NCI-H2107 (cell line): Measurements from ENCODE around the gene CHST12.
"Not testable (repeated sequence)": the region's sequence is repeated elsewhere in the genome, so short reads cannot be mapped to it uniquely, and the experiment has no call there.

ENCODE experiments used
- DNase-seq: peaks from one replicate; lab custom pipeline; 2025; lab: John Stamatoyannopoulos, UW

Gene CHST12

DNA sequence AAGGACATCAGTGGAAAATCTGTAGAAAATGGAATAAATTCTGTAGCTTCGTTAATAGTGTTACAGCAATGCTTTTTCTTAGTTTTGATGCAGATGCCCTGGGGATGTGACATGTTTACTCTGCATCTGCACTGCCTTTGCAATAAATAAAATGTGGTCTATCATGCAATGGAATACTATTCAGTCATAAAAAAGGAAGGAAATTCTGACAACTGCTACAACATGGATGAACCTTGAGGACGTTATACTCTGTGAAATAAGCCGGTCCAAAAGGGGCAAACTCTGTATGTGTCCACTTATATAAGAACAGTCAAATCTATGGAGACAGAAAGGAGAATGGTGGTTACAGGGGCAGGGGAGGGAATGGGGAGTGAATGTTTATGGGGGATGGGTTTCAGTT lies 59.3 kb downstream of the CHST12 start:
- no peak for DNase-seq

DNA sequence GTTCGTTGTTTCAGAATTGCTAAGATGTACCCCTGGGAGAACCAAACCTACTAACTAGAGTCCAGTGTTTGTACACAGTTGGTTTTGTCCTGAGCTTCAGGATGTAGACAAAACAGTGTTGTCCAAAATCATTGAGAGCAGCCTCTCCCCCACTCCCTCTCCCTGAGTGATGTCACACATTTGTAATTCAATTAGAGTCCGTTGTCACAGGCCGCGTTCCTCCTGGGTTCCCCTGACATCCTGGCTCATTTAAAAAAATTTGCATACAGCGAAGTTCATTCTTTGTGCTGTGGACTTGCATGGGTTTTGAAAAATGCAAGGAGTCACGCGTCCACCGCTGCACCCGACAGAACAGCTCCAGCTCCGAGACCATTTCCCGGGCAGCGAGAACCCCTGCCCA lies 62.5 kb downstream of the CHST12 start:
- DNase-seq = no peak

DNA sequence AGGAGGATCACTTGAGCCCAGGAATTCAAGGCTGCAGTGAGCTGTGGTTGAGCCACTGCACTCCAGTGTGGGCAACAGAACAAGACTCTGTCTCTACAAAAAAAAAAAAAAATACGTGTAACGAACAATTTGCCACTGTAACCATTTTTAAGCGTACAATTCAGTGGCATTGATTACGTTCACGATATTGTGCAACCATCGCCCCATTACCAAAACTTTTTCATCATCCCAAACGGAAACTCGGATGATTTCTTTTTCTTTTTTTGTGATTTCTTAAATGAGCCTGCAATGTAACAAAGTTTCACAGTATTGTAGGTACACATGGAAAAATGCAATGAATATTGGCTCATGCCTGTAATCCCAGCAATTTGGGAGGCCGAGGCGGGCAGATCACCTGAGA lies 63.3 kb downstream of the CHST12 start:
- no peak for DNase-seq

DNA sequence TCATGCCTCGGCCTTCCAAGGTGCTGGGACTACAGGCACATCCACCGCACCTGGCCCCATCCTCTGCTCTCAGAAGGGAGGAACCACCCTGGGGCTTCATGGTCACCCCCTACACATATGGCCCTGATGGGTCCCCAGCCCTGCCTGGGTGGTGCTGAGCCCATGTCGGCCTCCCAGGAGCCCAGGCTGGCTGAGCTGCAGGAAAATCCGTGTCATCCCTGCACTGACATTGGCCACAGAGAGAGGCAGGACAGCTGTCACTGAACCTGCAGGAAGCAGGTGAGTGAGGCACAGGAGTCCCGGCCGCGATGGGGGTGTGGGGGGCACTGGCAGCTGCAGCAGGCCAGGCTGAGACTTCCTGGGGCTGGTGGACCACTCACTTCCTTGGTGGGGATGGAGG lies 64.8 kb downstream of the CHST12 start:
- no peak for DNase-seq

DNA sequence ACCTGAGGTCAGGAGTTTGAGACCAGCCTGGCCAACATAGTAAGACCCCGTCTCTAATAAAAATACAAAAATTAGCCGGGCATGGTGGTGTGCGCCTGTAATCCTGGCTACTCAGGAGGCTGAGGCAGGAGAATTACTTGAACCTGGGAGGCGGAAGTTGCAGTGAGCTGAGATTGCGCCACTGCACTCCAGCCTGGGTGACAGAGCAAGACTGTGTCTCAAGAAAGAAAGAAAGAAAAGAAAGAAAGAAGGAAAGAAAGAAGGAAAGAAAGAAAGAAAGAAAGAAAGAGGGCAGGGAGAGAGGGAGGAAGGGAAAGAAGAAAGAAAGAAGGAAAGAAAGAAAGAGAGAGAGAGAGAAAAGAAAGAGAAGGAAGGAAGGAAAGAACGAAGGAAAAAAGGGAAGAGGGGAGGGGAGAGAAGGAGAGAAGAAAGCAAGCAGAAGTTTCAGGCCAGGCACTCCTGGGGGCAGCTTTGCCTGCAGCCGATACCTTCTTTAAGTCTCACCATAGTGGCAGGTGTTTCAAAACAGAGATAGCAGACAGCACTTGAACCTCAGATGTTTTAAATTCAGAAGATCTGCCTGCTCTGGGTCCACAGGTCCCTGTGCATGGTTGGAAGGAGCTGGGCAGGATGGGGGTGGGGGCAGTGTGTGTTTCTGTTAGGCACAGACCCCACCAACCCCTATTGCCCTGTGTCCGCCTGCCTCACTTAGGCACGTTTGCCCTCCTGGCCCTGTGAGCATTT lies 66.2 kb downstream of the CHST12 start:
- DNase-seq = not testable (repeated sequence)

DNA sequence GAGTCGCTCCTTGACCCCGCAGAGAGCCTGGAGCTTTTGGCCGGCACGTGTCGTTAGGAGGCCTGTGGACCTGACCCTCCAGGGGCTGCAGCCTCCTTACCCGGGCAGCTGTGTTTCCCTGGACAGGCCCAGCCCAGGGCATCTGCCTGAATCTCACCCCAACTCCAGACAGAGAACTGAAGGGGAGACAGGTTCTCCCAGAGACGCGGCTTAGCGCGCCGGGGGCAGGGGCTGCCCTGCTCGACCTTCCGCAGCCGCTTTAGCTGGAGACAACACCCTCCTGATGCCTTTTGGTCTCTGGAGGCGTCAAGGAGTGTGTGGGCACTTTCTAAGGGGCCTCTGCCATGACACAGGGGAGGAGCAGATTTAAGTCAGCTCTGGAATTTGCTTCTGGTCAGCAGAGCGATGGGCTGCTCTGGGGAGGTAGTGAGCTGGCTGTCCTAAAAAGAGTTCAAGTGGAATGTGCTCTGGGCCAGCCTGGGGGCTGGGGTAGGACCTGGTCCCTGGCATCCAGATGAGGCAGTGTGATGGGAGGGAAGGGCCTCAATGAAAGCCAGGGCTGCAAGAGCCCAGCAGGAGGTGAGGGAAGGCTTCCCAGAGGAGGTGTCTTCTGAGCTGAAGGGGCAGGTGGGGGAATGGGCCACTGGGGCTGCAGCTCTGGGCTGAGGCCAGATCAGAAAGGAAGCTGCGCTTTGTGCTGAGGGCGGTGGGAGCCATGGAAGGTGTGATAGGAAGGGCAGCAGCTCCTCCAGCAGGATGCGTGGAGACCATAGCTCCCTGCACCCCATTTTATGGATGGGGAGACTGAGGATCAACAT lies 67.0 kb downstream of the CHST12 start:
- no peak for DNase-seq

DNA sequence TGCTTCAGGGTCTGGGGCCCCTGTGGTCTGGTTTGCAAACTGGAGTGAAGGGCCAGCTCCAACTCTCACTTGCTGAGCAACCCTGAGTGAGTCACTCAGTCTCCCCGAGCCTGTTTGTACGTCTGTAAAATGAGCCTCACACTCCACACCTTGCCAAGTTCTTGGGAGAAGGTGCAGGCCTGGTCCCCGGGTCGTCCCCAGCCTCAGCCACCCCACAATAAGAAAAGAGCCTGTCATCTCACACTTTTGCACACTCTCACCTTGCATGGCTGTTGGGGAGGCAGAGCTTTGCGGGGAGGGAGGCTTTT lies 67.6 kb downstream of the CHST12 start:
- DNase-seq = no peak

DNA sequence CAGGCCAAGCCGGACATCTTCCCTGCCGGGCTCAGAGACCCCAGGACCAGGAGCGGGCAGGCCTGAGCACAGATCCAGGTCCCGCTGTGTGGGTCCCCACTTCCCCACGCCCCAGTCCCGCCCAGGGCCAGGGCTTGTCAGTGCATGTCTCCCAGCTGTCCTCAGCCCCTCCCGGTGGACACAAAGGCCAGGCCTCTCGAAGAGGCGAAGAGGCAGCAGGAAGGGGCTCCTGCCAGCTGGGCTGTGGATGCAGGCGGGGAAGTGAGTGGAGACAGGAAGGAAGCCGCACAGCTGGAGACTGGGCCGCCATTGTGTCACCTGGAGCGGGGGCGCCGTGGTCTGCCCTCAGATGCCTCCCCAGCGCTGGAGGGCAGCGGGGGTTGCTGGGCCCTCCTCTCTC lies 68.0 kb downstream of the CHST12 start:
- DNase-seq = no peak

DNA sequence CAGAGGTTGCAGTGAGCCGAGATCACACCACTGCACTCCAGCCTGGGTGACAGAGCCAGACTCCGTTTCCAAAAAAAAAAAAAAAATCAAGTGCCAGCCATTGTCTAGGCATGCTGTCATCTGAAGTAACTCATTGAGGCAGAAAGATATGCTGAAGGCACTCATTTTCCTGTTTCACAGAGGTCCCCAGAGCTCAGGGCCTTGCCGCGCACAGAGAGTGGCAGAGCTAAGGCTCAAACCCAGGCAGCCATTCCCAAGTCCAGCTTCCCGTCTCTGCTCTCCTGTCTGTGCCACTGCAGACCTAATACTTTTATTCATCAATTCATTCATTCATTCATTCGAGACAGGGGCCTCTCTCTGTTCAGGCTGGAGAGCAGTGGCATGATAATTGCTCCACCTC lies 69.3 kb downstream of the CHST12 start:
- no peak for DNase-seq

DNA sequence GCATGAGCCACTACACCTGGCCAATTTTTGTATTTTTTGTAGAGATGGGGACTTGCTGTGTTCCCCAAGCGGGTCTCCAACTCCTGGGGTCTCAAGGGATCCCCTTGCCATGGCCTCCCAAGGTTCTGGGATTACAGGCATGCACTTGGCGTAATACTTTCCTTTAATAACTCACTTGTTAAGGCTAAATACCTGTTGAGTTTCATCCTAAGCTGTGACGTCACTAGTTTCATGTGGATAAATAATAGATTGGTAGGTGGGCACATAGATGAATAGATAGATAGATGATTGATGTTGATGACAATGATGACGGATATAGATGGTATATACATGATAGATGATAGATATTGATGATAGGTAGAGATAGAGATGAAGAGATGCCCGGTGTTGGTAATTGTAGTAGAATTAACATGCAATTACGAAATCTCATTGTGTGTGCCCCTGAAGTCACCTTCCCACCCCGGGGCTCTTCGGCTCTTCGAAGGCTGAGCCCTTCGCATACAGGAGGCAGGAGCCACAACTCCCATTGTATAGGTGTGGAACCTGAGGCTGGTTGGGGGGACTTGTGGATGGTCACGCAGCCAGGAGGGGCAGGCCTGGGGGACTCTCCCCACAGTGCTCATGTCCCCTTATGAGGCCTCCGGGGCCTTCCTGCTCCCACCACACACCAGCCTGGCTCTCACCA lies 70.2 kb downstream of the CHST12 start:
- DNase-seq = no peak

DNA sequence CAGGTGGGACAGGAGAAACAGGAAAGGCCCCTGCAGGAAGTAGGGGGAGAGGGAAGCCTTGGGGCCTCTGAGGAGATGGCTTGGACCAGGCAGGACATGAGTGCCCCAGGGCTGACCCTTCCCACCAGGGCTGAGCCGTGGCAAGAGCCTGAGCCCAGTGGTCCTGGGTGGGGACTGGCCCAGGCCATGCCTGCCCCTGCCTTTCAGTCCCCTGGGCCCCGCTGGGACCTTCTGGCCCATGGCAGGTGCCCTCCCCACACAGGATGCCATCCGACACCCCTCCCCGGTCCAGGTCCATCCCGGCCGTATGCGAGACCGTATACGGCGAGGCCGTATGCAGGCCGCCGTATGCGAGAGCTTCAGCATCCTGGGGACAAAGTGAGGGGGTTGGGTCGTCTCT lies 70.8 kb downstream of the CHST12 start:
- no peak for DNase-seq

DNA sequence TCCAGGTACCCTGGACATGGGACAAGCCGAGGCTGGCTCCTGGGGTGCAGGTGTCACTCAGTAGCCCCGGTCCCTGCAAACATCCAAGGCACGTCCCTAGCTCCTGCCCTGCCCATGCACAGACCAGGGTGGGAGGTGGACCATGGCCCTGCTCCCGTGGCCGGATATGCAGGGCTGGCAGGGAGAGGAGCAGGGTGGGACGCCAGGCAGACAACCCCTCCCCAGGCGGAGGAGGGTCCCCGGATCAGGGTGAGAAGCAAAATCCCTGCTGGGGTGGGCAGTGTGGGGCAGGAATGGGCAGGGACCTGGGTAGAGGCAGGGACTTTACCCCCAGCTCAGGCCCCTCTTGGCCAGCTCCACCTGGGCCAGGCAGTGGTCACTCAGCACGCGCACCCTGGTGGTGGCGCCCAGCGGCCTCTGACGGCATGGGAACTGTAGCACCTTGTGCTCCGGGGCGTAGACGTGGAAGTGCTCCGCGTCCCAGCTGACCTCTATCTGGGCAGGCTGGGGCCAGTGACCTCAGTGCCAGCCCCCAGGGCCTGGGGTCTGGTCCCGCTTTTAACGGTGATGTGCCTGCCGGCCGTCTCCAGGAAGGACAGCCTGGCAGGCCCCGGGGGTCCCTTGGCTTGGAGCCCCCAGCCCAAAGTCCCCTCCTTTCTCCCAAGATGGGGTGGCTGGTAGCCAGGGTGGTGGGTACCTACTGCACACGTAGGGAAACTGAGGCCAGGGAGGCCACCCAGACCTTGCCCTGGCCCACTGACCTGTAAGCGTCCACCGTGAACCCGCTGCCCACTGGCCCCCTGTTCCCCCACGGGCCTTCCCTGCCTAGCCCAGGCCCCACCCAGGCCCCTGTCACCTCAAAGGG lies 71.6 kb downstream of the CHST12 start:
- no peak for DNase-seq

DNA sequence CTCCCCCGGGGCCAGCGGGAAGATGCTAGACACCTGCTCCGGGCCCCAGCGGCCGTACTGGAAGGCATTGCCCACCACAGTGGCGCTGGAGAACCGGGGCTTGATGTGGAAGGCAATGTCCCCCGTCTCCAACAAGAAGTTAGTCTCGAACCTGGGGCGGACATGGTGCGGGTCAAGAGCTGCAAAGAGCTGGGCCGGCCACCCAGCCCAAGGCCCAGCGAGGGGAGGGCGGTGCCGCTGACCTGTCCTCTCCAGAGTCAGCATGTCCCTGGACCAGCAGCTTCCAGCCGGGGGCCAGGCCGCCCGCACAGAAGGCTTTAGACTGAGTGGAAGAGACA lies 72.2 kb downstream of the CHST12 start:
- DNase-seq = no peak

DNA sequence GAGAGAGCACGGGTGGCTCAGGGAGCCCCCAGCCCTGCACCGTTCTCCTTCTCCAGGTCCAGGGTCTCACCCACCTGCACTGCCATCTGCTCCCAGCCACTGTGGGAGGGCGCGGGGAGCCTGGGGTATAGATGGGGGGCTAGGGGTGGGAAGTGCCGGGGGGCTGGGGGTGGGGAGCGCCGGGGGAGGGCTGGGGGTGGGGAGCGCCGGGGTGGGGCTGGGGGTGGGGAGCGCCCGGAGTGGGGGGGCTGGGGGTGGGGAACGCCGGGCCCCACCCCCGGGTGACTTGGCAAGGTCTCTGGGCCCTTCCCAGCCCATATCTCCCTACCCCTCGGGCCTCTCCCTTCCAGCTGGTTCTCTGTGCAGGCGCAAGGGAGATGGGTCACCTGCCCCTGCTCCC lies 72.9 kb downstream of the CHST12 start, which contains the start of gene GRIFIN:
TSS of gene GRIFIN (minus strand) at position 101 of the 400 bp plus-strand sequence. CDS start at position 86, 15 bp downstream.
- no peak for DNase-seq

DNA sequence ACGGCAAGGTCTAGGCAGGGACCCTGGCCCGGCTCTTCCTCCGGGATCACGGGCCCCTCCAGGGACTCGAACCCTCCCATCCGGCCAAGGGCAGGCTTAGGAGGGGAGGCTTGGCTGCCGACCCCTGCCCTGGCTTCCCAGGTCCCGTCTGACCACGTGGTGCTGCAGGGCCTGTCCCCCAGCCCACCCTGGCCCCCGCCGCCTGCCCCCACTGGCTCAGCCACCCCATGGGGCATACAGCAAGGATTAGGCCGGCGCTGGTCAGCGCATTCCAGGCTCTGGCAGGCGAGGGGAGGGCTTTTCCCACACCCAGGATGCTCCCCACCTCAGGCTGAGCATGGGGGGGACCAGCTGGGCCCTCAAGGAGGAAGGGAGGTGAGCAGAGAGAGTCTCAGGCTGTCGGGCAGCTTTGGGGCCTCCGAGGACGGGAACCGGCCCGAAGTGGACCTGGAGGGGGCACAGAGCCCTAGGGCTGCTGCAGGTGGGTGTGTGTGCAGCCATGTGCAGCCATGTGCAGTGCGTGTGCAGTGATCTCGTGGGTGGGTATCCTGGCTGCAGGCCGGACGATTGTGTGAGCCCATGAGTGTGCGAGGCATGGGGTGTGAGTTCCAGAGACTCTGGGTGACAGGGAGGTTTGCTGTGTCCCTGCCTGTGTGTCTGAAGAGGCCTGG lies 73.5 kb downstream of the CHST12 start:
- DNase-seq = no peak

DNA sequence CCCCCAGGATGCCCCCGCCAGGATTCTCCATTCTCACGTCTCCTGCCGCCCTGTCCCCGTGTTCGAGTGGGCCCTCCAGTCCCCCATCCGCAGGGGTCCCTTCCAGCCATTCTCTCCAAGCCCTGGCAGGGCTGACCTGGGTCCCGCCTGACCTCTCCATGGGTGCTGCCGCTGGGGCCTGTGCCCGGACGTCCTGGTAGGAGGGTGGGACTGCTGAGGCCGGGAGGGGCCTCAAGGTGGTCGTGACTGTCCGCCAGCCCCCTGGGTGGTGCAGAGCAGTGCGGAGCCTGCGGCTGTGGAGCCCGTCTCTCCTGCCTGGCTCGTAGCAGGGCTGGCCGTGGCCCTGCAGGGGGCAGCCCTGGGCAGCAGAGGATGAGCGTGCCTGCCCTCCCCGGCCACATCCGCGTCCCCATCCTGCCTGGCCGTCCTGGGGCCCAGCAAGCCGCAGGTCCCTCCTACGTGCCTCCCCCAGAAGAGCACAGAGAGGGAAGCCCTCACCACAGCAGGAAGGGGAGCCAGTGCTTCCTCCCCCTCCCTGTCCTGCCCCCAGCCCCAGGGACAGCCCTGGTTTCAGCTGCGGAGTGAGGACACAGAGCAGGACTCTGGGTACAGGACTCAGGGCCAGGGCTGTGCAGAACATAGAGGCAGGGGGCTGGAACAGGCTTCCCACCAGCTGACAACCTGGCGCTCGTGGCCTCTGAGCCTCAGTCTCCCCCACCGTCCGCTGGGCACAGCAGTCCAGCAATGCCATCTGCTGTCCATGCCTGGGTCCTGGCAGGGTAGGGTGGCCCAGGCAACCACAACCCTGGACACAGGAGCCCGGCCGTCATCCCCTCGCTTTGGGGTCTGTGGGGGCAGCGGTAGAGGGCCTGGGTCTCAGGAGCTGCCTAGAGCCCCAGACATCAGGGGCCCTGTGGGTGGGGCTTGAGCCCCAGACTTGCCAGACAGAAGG lies 74.3 kb downstream of the CHST12 start:
- DNase-seq = no peak

DNA sequence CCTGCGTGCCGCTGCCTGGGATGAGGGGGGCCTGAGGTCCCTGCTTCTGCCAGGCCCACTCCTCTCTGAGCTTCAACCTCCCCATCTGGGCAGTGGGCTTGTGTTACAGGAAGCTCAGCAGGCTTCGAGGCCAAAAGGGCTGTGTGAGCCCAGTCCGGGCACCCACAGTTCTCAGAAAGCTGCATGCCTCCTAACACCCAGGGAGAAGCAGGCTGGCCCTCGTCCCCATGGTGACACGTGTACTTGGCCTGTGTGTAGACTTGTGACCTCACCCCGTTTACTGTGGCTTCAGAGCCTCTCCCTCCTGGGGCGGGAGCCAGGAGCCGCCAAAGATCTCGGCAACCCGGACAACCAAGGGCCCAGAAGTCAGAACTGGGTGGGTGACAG lies 75.0 kb downstream of the CHST12 start:
- no peak for DNase-seq

DNA sequence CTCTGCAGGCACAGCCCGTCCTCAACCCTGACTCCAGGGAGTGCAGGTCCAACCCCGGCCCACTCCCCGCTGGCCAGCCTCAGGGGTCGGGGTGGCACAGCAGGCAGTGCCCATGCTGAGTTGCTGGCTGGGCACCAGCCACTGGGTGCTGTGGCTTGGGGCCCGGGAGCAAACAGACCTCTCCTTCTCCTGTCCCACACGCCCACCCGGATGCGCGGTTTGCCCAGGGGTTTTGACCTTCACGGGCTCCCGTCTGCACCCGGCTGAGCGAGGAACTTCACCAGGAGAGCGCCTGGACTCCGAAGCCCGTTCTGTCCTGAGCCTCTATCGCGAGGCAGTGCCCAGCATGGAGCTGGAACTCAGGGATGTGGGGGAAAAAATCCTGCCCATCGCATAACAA lies 75.4 kb downstream of the CHST12 start:
- DNase-seq = no peak

DNA sequence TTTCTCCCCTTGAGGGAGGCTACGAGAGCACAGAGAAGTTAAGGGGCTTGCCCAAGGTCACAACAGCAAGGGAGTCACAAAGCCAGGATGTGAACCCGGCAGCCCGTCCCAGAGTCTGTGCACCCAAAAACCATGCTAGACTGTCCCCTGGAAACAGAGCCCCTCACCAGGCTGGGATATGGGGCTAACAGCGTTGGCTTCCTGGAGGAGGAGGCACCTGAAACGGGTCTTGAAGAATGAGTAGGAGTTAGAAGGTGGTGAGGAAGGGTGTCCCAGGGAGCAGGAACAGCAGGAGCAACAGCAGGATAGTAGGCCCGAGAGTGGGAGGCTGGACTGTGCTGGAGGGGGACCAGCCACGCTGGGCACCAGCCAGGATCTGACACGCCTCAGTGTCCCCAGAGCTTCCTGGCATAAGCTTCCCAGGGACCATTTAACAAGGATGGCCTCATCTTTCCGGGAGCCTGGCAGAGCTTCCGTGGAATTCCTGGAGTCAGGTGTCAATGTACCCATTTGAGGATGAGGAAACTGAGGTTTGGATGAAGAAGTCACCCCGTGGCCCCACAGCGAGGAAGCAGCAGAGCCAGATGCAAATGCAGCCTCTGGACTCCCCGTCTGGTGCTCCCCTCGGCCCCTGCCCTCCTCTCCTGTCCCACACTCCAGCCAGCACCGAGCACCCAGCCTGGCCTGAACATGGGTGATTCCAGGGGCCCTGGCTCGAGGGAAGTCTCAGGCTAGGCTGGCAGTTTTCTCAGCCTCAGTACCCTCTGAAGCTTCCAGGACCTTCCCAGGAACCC lies 76.1 kb downstream of the CHST12 start:
- DNase-seq = no peak

DNA sequence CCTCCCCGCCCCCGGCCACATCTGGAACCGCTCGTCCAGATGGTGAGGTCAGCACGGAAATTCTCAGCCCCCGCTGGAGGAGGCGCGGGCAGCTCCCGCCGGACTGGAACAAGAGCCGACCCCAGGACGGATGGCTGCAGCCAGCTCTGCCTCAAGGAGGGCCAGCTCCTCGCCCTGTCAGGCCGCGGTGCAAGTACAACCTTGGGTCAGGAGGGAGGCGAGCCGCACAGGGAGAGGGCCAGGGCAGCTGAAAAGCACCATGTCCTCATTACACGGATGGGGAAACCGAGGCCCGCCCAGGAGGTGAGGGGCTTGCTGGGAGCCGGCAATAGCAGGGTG lies 76.6 kb downstream of the CHST12 start:
- DNase-seq = no peak
